HL-60 (cell line): ENCODE measurements around the gene ABCA7.

Experiments used
- CTCF ChIP-seq: IDR thresholded peaks from one replicate; pipeline ENCODE4 v1.5.1; 2011; ENCODE audit warnings: low read length, control low read depth, inconsistent platforms; ENCODE audit not compliant: insufficient read depth
- POLR2AphosphoS5 ChIP-seq: IDR thresholded peaks from 2 replicates; pipeline ENCODE4 v1.6.1; 2012; ENCODE audit warnings: low read depth

DNA sequence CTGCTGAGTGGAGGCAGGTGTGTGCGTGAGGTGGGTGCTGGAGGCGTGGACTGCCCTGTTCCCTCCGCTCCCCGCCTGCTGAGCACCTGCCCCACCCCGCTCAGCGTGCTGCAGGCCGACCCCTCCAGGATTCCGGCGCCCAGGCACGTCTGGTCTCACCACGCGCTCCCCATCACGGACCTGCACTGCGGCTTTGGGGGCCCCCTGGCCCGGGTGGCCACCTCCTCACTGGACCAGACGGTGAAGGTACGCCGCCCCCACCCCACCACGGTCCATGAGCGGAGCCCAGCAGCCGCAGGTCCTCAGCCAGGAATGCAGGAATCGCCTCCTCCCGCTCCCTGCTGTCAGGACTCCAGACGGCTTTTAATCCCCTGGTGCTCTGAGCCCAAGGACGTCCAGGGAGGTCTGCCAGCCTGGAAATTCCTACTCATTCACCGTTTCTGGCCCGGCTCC, 49.8 kb upstream of the ABCA7 start:
- TF ChIP-seq CTCF (no peak), POLR2AphosphoS5 (no peak)
